Inflammatory macrophage treated with lipopolysaccharide for 4 hours (primary cell): ENCODE measurements around the gene NCOA1.

ENCODE experiments used
- DNase-seq: peaks from one replicate; pipeline ENCODE4 v3.0.0-alpha.2; 2020

Gene NCOA1

GRCh38 chr2:24806661-24807036, 315.6 kb downstream of the NCOA1 start:
- DNase-seq = peak; percentile 13

DNA sequence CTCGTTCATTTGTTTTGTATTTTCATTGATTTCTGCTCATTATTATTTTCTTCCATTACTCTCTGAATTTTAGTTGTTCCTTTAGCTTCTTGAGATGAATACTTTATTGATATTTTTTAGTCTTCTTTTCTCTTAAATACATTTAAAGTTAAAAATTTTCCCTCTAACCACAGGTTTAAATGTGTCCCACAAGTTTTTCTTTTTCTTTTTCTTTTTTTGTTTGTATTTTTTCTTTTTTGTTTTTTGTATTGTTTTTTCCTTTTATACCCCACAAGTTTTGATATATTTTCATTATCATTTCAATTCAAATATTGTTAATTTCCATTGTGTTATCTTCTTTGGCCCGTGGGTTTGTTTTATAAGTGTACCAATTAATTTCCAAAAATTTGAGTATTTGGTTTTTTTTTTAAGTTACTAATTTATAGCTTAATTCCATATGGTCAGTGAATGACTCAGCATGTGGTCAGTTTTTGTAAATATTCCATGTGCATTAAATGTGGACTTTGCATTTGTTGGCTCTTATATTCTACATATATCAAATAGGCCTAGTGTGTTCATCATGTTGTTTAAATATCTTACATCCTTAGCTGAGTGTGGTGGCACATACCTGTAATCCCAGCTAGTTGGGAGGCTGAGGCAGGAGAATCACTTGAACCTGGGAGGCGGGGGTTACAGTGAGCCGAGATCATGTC, 318.4 kb downstream of the NCOA1 start:
- DNase-seq = no peak

DNA sequence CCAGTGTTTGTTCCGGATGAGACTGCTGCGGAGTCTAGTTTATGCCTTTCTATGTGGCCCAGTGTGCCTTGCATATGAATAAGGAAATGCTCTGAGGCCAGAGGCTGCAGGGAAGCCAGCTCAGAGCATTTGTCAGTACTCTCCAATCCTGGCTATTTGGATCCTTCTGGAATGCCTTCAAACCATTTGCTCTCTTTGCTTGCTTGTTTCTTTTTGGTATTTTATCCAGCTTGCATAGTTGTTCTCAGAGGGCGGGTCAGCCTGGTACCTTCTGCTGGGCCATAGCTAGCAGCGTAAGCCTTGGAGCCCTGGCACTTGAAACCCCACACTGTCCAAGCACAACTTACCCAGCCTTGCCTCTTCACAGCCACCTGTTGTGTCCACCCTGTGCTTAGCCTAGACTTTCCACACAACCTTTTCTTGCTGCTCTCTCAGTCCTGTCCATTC, 322.7 kb downstream of the NCOA1 start:
- DNase-seq = no peak

DNA sequence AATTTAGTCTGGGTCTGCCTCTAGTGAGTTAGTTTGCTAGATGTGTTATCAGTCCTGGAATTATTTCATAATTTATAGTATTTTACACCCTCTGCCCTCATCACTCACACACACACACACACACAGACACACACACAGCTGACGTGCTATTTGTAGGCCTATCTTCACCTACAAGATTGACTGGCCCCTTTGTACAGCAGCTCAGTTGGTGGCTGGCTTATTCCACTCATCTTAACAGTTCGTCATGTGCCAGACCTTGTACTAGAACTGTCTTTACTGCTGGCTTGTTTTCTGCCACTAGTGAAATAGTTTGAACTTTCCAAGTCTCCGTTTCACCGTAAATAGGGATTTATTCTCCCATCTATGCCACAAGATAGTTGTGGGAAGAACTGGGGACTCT, 323.5 kb downstream of the NCOA1 start:
- no peak for DNase-seq

DNA sequence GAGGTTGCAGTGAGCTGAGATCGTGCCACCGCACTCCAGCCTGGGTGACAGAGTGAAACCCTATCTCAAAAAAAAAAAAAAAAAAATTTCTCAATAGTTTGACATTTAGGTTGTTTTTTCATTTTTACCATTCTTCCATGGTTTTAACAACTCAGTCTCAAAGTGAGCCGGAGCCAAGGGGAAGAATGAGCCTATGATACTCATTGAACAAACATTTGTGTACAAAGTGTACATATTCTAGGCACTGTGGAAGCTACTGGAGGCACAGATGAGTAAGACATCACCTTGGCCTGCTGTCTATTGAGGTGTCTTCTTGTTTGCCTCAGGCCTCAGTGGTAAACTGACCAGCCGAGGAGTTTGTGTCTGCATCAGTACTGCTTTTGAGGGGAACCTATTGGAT, 324.1 kb downstream of the NCOA1 start:
- DNase-seq = no peak

DNA sequence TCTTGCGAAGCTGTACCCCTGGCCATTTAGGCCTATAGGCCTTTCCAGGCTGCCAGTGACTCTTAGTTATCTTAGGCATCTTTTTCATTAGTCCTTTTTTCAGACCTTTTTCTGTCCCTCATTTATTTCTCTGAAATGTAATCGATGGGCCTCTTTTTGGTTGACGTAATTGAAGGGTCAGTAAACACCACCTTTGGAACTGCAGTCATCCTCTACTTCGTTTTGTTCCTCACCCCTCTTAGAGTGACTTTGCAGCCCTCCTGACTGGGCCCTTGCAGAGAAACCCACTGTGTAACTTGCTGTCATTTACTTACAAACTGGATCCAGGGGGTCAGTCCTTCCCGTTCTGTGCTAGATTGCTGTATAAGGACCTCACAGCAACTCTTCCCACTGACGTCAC, 325.4 kb downstream of the NCOA1 start:
- no peak for DNase-seq

GRCh38 chr2:24816884-24817283, 325.8 kb downstream of the NCOA1 start:
- DNase-seq = no peak

- no peak for DNase-seq
Observed at GRCh38 chr2:24818721-24819167, 327.7 kb downstream of the NCOA1 start.

DNA sequence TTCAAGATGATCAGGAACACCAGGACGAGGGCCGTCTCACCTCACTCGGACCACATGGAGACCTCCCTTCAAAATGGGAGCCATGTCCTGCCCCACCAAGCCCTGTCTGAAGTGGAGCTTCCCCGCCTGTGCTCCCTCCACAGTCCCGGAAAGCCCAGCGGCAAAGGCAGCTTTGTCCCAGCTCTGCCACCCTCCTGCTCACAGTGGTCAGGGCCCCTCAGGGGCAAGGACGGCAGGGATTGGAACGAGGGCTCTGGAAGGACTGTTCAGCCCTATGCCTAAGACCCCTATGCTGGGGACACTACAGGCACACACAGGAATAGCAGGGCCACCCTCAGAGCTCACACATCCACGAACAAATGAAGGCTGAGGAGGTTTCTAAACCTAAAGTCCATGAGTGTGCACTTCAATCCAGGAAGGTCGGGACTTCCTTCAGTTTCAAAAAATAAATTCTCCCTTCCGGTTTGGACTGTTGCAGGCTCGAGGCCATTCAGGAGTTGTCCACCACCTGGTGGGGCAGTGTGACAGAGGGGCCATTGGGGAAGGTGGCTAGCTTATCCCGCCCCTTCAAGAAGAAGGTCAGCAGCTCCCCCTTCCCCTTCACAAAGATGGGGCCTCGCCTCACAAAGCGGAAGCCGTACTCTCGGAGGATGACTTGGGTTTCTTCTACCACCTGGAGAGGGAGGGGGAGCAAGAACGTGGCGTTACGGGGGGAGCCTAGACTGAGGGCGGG, 328.6 kb downstream of the NCOA1 start:
- no peak for DNase-seq

DNA sequence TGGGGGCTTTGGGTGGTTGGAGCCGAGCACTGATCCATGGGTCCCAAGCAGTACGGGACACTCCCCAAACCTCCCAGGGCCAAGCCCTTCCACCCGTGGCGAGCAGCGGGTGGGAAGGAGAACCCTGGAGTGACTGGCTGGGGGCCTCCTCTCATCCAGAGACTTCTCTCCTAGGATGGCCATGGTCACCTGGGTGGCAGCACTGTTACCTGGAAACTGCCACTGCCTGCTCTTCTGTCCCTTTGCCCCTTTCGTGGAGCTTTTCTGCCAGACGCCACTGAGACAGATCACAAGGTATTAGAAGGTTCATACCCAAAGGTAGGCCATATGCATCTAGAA, 329.1 kb downstream of the NCOA1 start:
- no peak for DNase-seq
